DND-41 (cell line): Measurements from ENCODE around the gene TCF7.

Experiments used
- ATAC-seq: fragments of 200-7000 bp; cut with Tn5 transposase; 3 replicates; pipeline ENCODE4 v1.9.1; 2021; ENCODE audit warnings: low read depth; ENCODE audit not compliant: insufficient read depth
- DNase-seq: peaks from one replicate; pipeline ENCODE4 v3.0.0-alpha.2; 2020
- H2AFZ ChIP-seq: 2 replicates; pipeline ENCODE4 v1.6.0; 2012; ENCODE audit warnings: low read depth, low read length
- H3K27ac ChIP-seq: 2 replicates; pipeline ENCODE4 v1.5.1; 2012; ENCODE audit warnings: low read length, inconsistent platforms
- H3K27me3 ChIP-seq: fragments of 200-600 bp; sonication (generic); 2 replicates; pipeline ENCODE4 v1.6.0; 2012; ENCODE audit warnings: low read length, mild to moderate bottlenecking, inconsistent platforms; ENCODE audit not compliant: insufficient read depth, poor library complexity
- H3K36me3 ChIP-seq: 2 replicates; pipeline ENCODE4 v1.5.1; 2012; ENCODE audit warnings: low read length, inconsistent platforms; ENCODE audit not compliant: insufficient read depth
- H3K4me1 ChIP-seq: 2 replicates; pipeline ENCODE4 v1.5.1; 2012; ENCODE audit warnings: mild to moderate bottlenecking, low read length; ENCODE audit not compliant: insufficient read depth
- H3K4me2 ChIP-seq: 2 replicates; pipeline ENCODE4 v1.6.0; 2012; ENCODE audit warnings: mild to moderate bottlenecking, moderate library complexity, low read length, inconsistent platforms; ENCODE audit not compliant: insufficient read depth
- H3K4me3 ChIP-seq, 2 experiments: fragments of 200-600 bp in 1 of 2; shearing (Covaris generic) in 1 of 2; 2 replicates each; pipeline ENCODE4 v1.5.1; 2012 to 2016; ENCODE audit warnings: inconsistent platforms in 2 of 2, low read length in 2 of 2, mild to moderate bottlenecking in 2 of 2, low read depth in 1 of 2, moderate library complexity in 1 of 2
- H3K79me2 ChIP-seq: 2 replicates; pipeline ENCODE4 v1.6.0; 2012; ENCODE audit warnings: low read length, inconsistent platforms; ENCODE audit not compliant: insufficient read depth
- H3K9ac ChIP-seq: 2 replicates; pipeline ENCODE4 v1.6.0; 2012; ENCODE audit warnings: low read depth, mild to moderate bottlenecking, inconsistent platforms, low read length, moderate library complexity
- H3K9me3 ChIP-seq: 2 replicates; pipeline ENCODE4 v1.5.1; 2012; ENCODE audit warnings: low read length, moderate library complexity, mild to moderate bottlenecking, inconsistent platforms; ENCODE audit not compliant: insufficient read depth, severe bottlenecking
- H4K20me1 ChIP-seq: 2 replicates; pipeline ENCODE4 v1.6.0; 2012; ENCODE audit warnings: low read length; ENCODE audit not compliant: insufficient read depth
- CTCF ChIP-seq: IDR thresholded peaks from 2 replicates; pipeline ENCODE4 v1.5.1; 2012; ENCODE audit warnings: borderline replicate concordance, low read length, moderate library complexity, mild to moderate bottlenecking; ENCODE audit not compliant: poor library complexity, severe bottlenecking; ENCODE audit errors: extremely low read depth
- EZH2 ChIP-seq: IDR thresholded peaks from 3 replicates; pipeline ENCODE4 v1.6.1; 2012; ENCODE audit warnings: borderline replicate concordance, low read depth, mild to moderate bottlenecking, moderate library complexity, low read length, inconsistent platforms; ENCODE audit not compliant: severe bottlenecking

Gene TCF7

GRCh38 chr5:134153241-134153640 lies 38.8 kb downstream of the TCF7 start:
- ATAC-seq: no peak
- Histone ChIP-seq H3K27ac (no peak overlapping the region), H3K4me2 (no peak overlapping the region), H3K36me3 (peaks cover 90% of the 10 kb centered on the region), H3K9ac (no peak overlapping the region), H3K79me2 (peaks cover 21% of the 10 kb centered on the region), H3K4me1 (no peaks in the 10 kb centered on the region), H3K27me3 (no peaks in the 10 kb centered on the region), H3K9me3 (no peaks in the 10 kb centered on the region), H2AFZ (no peak overlapping the region), H4K20me1 (peaks cover 18% of the 10 kb centered on the region), H3K4me3 (no peak overlapping the region)
- no peak for TF ChIP-seq EZH2
- no peak for DNase-seq

DNA sequence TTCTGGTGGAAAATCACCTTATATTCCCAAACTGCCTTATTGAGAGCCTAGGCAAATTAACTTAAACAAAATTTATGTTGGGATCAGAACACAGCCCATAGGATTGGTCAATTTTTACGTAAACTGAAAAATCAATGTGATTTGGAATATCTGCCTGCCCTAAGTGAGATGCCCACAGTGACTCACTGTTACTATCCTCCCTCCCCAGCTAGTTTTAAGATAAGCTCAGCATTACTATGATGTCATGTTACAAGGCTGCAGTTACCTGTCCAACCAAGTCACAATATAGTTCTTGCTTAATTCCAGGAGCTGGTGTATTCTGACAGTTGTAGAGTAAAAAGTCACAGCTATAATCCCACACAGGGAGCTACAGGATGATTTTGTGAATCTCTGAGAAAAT lies 39.2 kb downstream of the TCF7 start:
- H3K4me1 ChIP-seq: no peaks in the 10 kb centered on the region
- no peak for DNase-seq
- H3K4me2 ChIP-seq: no peak overlapping the region
- TF ChIP-seq CTCF: no peak
- TF ChIP-seq EZH2: no peak
- H3K9me3 ChIP-seq: no peaks in the 10 kb centered on the region
- no peak for ATAC-seq
- no peak overlapping the region for H3K27ac ChIP-seq
- H3K9ac ChIP-seq: no peak overlapping the region
- no peak overlapping the region for H3K4me3 ChIP-seq
- peaks cover 20% of the 10 kb centered on the region for H3K79me2 ChIP-seq
- no peak overlapping the region for H2AFZ ChIP-seq
- no peaks in the 10 kb centered on the region for H3K27me3 ChIP-seq
- peaks cover 92% of the 10 kb centered on the region for H3K36me3 ChIP-seq
- peaks cover 15% of the 10 kb centered on the region for H4K20me1 ChIP-seq

- Histone ChIP-seq H3K36me3 (peaks cover 94% of the 10 kb centered on the region), H3K4me2 (no peak overlapping the region), H3K27me3 (no peaks in the 10 kb centered on the region), H3K4me1 (no peaks in the 10 kb centered on the region), H3K27ac (no peak overlapping the region), H2AFZ (no peak overlapping the region), H3K9ac (no peak overlapping the region), H4K20me1 (no peaks in the 10 kb centered on the region), H3K4me3 (no peak overlapping the region), H3K9me3 (peaks cover 8% of the 10 kb centered on the region), H3K79me2 (peaks cover 46% of the 10 kb centered on the region)
- ATAC-seq: no peak
- no peak for DNase-seq
- TF ChIP-seq EZH2 (no peak), CTCF (no peak)
Measured at GRCh38 chr5:134161513-134162395, 47.3 kb downstream of the TCF7 start.

DNA sequence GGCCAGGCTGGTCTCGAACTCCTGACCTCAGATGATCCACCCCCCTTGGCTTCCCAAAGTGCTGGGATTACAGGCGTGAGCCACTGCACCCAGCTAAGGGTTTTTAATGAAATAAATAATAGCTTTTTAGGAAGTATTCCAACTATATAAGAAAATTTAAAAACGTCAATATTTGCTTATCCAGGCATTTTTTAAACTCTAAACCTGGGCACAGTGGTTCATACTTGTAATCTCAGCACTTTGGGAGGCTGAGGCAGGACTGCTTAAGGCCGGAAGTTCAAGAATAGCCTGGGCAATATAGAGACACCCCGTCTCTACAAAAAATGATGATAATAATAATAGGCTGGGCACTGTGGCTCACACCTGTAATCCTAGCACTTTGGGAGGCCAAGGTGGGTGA lies 48.1 kb downstream of the TCF7 start:
- TF ChIP-seq CTCF (no peak), EZH2 (no peak)
- no peak overlapping the region for H3K27ac ChIP-seq
- H3K79me2 ChIP-seq: peaks cover 53% of the 10 kb centered on the region
- H3K4me1 ChIP-seq: no peaks in the 10 kb centered on the region
- DNase-seq: no peak
- no peak overlapping the region for H3K4me2 ChIP-seq
- peaks cover 8% of the 10 kb centered on the region for H3K9me3 ChIP-seq
- ATAC-seq: no peak
- no peaks in the 10 kb centered on the region; the same call in 1 of the 2 replicates for H4K20me1 ChIP-seq
- H3K36me3 ChIP-seq: peaks cover 97% of the 10 kb centered on the region
- H3K4me3 ChIP-seq: no peak overlapping the region
- H2AFZ ChIP-seq: no peak overlapping the region
- H3K9ac ChIP-seq: no peak overlapping the region
- no peaks in the 10 kb centered on the region for H3K27me3 ChIP-seq
